ENCODE data around the gene P2RX5.
"Not testable (repeated sequence)": the region's sequence is repeated elsewhere in the genome, so short reads cannot be mapped to it uniquely, and the experiment has no call there.

P2RX5 gene

GRCh38 chr17:3695723-3696411, at the start of gene P2RX5:
Gene P2RX5, minus strand, starts transcription at chr17:3696155. Its CDS starts 150 bp downstream, at chr17:3696005.
- no peak for DNase-seq

GRCh38 chr17:3745071-3745470, 49.1 kb upstream of the P2RX5 start:
- no peak for DNase-seq

GRCh38 chr17:3744014-3744413, 48.1 kb upstream of the P2RX5 start:
- no peak for DNase-seq

GRCh38 chr17:3740611-3741073, 44.7 kb upstream of the P2RX5 start:
- no peak for DNase-seq

- no peak for DNase-seq
Observed at GRCh38 chr17:3739422-3740124, 43.6 kb upstream of the P2RX5 start.

GRCh38 chr17:3738562-3739295, 42.8 kb upstream of the P2RX5 start:
- DNase-seq, result no peak

- no peak for DNase-seq
Observed at GRCh38 chr17:3735515-3735914, 39.6 kb upstream of the P2RX5 start.

GRCh38 chr17:3734911-3735276, 38.9 kb upstream of the P2RX5 start:
- DNase-seq, result not testable (repeated sequence)

- DNase-seq, result no peak
Observed at GRCh38 chr17:3732210-3732621, 36.3 kb upstream of the P2RX5 start.

GRCh38 chr17:3730881-3731429, 35.0 kb upstream of the P2RX5 start:
- DNase-seq, result no peak

- DNase-seq, result no peak
Observed at GRCh38 chr17:3729881-3730280, 33.9 kb upstream of the P2RX5 start.

- not testable (repeated sequence) for DNase-seq
Observed at GRCh38 chr17:3728099-3728498, 32.1 kb upstream of the P2RX5 start.

GRCh38 chr17:3727041-3727440, 31.1 kb upstream of the P2RX5 start:
- DNase-seq, result no peak

GRCh38 chr17:3724378-3725077, 28.6 kb upstream of the P2RX5 start:
- DNase-seq, result no peak

- DNase-seq, result peak; percentile 92
Observed at GRCh38 chr17:3723556-3724377, 27.8 kb upstream of the P2RX5 start, which contains the start of gene HASPIN. Gene HASPIN, plus strand, starts transcription at chr17:3723903. Its CDS starts 33 bp downstream, at chr17:3723936.

- no peak for DNase-seq
Observed at GRCh38 chr17:3723188-3723555, 27.2 kb upstream of the P2RX5 start.

GRCh38 chr17:3722716-3723115, 26.8 kb upstream of the P2RX5 start:
- no peak for DNase-seq

GRCh38 chr17:3719265-3719664, 23.3 kb upstream of the P2RX5 start:
- no peak for DNase-seq

- DNase-seq, result no peak
Observed at GRCh38 chr17:3718201-3718600, 22.2 kb upstream of the P2RX5 start.

GRCh38 chr17:3715296-3715695, 19.3 kb upstream of the P2RX5 start:
- DNase-seq, result no peak

- DNase-seq, result no peak
Observed at GRCh38 chr17:3712811-3713463, 17.0 kb upstream of the P2RX5 start.

Data from right hindlimb (tissue), 1 donor.